Fibroblast of mammary gland (primary cell): Measurements from ENCODE around the gene POU2AF1.
A peak's percentile ranks its signal among the peaks of the same experiment; 100 is the strongest.

ENCODE experiments used
- DNase-seq: peaks from one replicate; pipeline ENCODE4 v3.0.0-alpha.2; 2010; ENCODE audit warnings: low read depth
- H3K4me3 ChIP-seq: 2 replicates; pipeline ENCODE4 v1.5.1; 2011; ENCODE audit warnings: low read depth, mild to moderate bottlenecking, low read length, moderate library complexity; ENCODE audit not compliant: control insufficient read depth
- TF ChIP-seq, protein P1 (sequence below): conservative IDR thresholded peaks from 2 replicates; pipeline ENCODE4 v1.5.1; 2011; ENCODE audit warnings: low read depth, low read length, inconsistent platforms; ENCODE audit not compliant: control insufficient read depth, insufficient read depth

Gene POU2AF1

GRCh38 chr11:111378861-111379601, at the start of gene POU2AF1:
Gene POU2AF1 (minus strand): TSS chr11:111379275. CDS start chr11:111379177, 98 bp downstream.
- peak; percentile 79 for DNase-seq
- TF ChIP-seq, protein P1, sequence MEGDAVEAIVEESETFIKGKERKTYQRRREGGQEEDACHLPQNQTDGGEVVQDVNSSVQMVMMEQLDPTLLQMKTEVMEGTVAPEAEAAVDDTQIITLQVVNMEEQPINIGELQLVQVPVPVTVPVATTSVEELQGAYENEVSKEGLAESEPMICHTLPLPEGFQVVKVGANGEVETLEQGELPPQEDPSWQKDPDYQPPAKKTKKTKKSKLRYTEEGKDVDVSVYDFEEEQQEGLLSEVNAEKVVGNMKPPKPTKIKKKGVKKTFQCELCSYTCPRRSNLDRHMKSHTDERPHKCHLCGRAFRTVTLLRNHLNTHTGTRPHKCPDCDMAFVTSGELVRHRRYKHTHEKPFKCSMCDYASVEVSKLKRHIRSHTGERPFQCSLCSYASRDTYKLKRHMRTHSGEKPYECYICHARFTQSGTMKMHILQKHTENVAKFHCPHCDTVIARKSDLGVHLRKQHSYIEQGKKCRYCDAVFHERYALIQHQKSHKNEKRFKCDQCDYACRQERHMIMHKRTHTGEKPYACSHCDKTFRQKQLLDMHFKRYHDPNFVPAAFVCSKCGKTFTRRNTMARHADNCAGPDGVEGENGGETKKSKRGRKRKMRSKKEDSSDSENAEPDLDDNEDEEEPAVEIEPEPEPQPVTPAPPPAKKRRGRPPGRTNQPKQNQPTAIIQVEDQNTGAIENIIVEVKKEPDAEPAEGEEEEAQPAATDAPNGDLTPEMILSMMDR: no peak
- H3K4me3 ChIP-seq: no peak within 1 kb of the TSS

DNA sequence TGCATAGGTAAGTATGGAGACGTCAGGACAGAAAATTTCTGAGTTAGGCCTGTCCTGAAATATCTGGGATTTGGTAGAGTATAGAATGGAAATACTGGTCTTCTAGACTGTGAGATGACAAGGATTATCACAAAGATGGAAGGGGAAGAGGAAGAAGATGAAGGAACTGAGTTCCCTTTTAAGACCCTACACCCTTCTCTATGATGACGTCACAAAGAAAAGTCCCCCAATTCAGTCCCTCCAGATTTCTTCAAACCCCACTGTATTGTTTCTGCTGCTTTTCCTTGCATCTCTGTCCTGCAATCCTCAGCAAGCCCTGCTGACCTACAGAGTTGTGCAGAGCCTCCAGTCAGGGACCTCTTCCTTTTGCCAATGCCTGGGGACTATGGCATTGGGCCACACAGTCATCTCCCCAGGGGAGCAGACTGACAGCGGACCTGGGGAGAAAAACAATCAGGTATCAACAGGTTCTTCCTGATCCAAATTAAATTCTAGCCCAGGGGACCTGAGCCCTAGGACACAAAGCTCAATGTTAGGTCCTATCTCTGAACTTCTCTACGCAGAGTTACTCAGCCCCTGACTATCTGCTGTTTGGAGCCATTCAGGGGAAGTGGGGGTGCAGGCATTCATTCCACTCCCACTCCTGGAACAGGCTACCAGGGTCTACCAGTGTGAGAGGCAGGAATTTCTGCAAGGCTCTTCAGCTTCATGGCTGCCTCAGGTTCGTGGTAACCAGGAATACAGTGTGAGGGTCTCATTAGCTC, 49.2 kb upstream of the POU2AF1 start:
- H3K4me3 ChIP-seq: no peak overlapping the region
- DNase-seq: no peak
- TF ChIP-seq, protein P1: no peak

DNA sequence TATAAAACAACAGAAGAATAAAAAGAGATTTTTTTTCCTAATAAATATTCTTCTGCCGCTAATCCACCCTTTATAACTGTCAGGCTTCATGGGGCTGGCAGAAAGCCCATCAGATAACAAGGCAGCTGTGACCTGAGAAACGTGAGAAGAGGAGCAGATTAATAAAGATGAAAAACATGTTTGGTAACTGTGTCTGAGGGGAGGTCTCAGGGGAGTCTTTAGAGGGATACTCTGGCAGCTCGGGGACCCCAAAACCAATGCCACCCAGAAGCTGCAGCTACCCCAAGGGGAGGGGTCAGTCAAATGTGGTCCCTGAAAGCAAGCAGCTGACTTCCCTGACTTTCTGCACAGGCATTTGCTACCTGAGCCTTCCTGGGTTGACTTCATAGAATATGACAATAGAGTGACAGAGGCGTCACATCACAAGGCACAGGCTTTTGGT, 48.4 kb upstream of the POU2AF1 start:
- H3K4me3 ChIP-seq: no peak overlapping the region
- no peak for DNase-seq
- TF ChIP-seq, protein P1: no peak

GRCh38 chr11:111426617-111427016, 47.5 kb upstream of the POU2AF1 start:
- H3K4me3 ChIP-seq: no peak overlapping the region
- no peak for DNase-seq
- TF ChIP-seq, protein P1: no peak

DNA sequence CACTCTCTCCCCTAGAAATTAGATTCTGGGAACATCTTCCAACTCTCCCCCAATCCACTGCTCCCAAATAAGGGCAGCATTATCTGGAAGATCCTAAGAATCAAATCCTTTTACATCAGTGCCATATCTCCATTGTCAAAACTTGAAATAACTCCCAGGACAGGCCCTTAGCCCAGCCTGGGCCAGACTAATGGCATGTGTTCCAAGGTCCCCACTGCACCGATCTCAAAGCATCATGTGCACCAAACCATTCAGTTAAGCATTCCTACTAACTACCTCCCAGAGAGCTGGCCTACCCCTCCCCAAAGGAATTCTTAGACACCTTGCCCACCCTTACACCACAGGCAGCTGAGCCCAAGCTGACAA, 44.2 kb upstream of the POU2AF1 start:
- TF ChIP-seq, protein P1: no peak
- H3K4me3 ChIP-seq: no peak overlapping the region
- DNase-seq: no peak

DNA sequence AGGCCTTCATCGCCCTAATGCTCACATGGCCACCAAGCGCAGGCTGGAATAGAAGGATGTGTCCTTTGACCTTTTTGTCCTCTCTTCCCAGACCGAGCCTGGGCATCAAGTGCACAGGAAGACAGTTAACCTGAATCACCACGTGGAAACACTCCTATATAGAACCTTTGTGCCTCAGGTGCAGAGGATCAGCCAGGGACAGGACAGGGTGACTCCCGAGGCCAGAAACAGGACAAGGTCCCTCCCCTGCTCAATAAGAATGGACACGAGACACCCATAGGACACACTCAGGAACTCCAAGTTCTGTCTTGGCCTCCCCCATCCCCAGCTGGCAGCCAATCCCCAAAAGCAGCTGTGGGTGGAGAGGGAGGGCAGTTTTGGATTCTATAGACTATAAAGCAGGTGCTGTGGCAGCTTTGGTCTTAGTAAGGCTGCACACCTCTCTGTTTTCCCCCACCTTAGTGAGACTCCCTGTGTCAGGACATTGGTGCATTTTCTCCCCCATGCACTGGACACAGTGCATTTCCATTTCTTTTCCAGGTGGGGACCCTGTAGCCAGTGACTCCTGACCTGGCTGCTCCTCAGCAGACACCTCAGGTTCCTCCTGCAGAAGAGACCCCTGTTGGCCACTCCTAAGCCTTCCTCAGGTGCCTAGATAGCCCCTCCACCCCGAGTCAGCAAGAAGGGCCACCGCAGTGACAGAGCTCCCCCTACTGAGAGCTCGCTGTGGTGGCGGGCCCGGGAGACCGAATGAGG, 43.6 kb upstream of the POU2AF1 start:
- H3K4me3 ChIP-seq: no peak overlapping the region
- peak; percentile 50 for DNase-seq
- TF ChIP-seq, protein P1: peak; percentile 78
